Left lung (tissue), 10 donors: ENCODE data around the gene GALNT2. TPM values are rescaled to one million over a fixed set of nuclear protein-coding genes. Genes with fewer than 3 reads are reported as not detected.

Source experiments
- ATAC-seq: fragments of 200-7000 bp; cut with Tn5 transposase; one replicate; pipeline ENCODE4 v1.9.1; 2020; ENCODE audit warnings: moderate library complexity
- DNase-seq, 4 donors: peaks; one replicate each; pipeline ENCODE4 v3.0.0-alpha.2; 2013 to 2020
- H3K27ac ChIP-seq, 2 donors: fragments of 200-600 bp; sonication (generic) in 1 of 2; one replicate each; pipeline versions ENCODE4 v1.5.0 to v1.8.0; 2020 to 2021
- H3K27me3 ChIP-seq, 2 donors: fragments of 200-600 bp; sonication (generic) in 1 of 2; one replicate each; pipeline versions ENCODE4 v1.5.0 to v1.8.0; 2020 to 2021
- H3K36me3 ChIP-seq, 2 donors: fragments of 200-600 bp; sonication (generic) in 1 of 2; one replicate each; pipeline versions ENCODE4 v1.5.0 to v1.8.0; 2020 to 2021
- H3K4me1 ChIP-seq, 2 donors: fragments of 200-600 bp; one replicate each; pipeline ENCODE4 v1.8.0; 2021
- H3K4me3 ChIP-seq, 2 donors: fragments of 200-600 bp; sonication (generic) in 1 of 2; one replicate each; pipeline versions ENCODE4 v1.5.0 to v1.8.0; 2020 to 2021; ENCODE audit warnings: mild to moderate bottlenecking in 1 of 2
- H3K9me3 ChIP-seq, 2 donors: fragments of 200-600 bp; sonication (generic) in 1 of 2; one replicate each; pipeline versions ENCODE4 v1.5.0 to v1.8.0; 2020 to 2021
- CTCF ChIP-seq, 2 donors: fragments of 200-600 bp; sonication (generic) in 1 of 2; IDR thresholded peaks; one replicate each; pipeline versions ENCODE4 v1.5.0 to v1.8.0; 2021; ENCODE audit warnings: antibody characterized with exemption in 2 of 2
- intact Hi-C, 2 donors: fragments of 100-400 bp; cut with DNase I; formaldehyde crosslinking; loops; one replicate each; pipeline versions ENCODE4 v1.11.2 to v1.14.2; 2022
- polyA plus RNA-seq, 6 donors: library from polyadenylated mRNA; unstranded; fragments of 120-200 nt; gene quantifications; one replicate each; pipeline ENCODE4 v1.2.1, GENCODE V29; 2013; ENCODE audit not compliant: insufficient read length in 6 of 6
- total RNA-seq, 2 donors: library from RNA; stranded (reverse); fragmentation: NEBNext Ultra II Directional; extraction: Animal tissue kit (Norgen Biotek cat#: 25700); gene quantifications; one replicate each; pipeline ENCODE4 v1.2.1, GENCODE V29; 2021
- donor health status: DM: no; HTN: yes; CAD: no.
- donor health status: DM: no; HTN: no; CAD: no.

GALNT2 gene
- total and polyA plus RNA-seq, 8 donors = 27.6 to 114 (median 40.0) TPM

- no peak overlapping the region for H3K27ac ChIP-seq
- peaks cover 16 to 28% of the 10 kb centered on the region in 2 donors for H3K4me1 ChIP-seq
- no peak overlapping the region for H3K4me3 ChIP-seq
- ATAC-seq (peak; percentile 24), DNase-seq (no peak)
- TF ChIP-seq CTCF (IDR thresholded peaks at IDR 0.05) = peak; percentile 49 to 69
- H3K9me3 ChIP-seq = no peaks in the 10 kb centered on the region
- intact Hi-C loops = no loop called here
- peaks cover 0 to 16% of the 10 kb centered on the region in 2 donors for H3K36me3 ChIP-seq
- no peaks in the 10 kb centered on the region for H3K27me3 ChIP-seq
Measured at GRCh38 chr1:230120921-230121381, 53.9 kb downstream of the GALNT2 start.

GRCh38 chr1:230121950-230122349 lies 54.9 kb downstream of the GALNT2 start:
- Histone ChIP-seq H3K4me3 (no peak overlapping the region), H3K27me3 (no peaks in the 10 kb centered on the region), H3K4me1 (peaks cover 17 to 37% of the 10 kb centered on the region in 2 donors), H3K36me3 (peaks cover 0 to 8% of the 10 kb centered on the region in 2 donors), H3K9me3 (no peaks in the 10 kb centered on the region), H3K27ac (no peak overlapping the region)
- ATAC-seq (no peak), DNase-seq (no peak)
- intact Hi-C loops = no loop called here
- TF ChIP-seq CTCF (IDR thresholded peaks at IDR 0.05) = no peak

- Histone ChIP-seq H3K27ac (no peak overlapping the region), H3K9me3 (no peaks in the 10 kb centered on the region), H3K36me3 (peaks cover 0 to 8% of the 10 kb centered on the region in 2 donors), H3K4me3 (no peak overlapping the region), H3K4me1 (peaks cover 17 to 43% of the 10 kb centered on the region in 2 donors), H3K27me3 (no peaks in the 10 kb centered on the region)
- intact Hi-C loops = no loop called here
- no peak for TF ChIP-seq CTCF (IDR thresholded peaks at IDR 0.05)
- no peak for DNase-seq
- no peak for ATAC-seq
Measured at GRCh38 chr1:230122366-230123279, 55.6 kb downstream of the GALNT2 start.

GRCh38 chr1:230123280-230124185 lies 56.5 kb downstream of the GALNT2 start:
- intact Hi-C loops = no loop called here

More at GRCh38 chr1:230123280-230124185, 56.5 kb downstream of the GALNT2 start:
- Histone ChIP-seq H3K27ac (no peak overlapping the region), H3K4me3 (no peak overlapping the region), H3K36me3 (peaks cover 0 to 8% of the 10 kb centered on the region in 2 donors), H3K4me1 (peaks cover 17 to 49% of the 10 kb centered on the region in 2 donors), H3K27me3 (no peaks in the 10 kb centered on the region), H3K9me3 (no peaks in the 10 kb centered on the region)
- no peak for TF ChIP-seq CTCF (IDR thresholded peaks at IDR 0.05)
- no peak for DNase-seq
- no peak for ATAC-seq
